Measurements from ENCODE around the gene UNC93A. TPM values are rescaled to one million over a fixed set of nuclear protein-coding genes. Genes with fewer than 3 reads are reported as not detected.

Gene UNC93A
- total RNA-seq, 1 donor from 2014 or later, result not detected

- Mint-ChIP-seq H3K4me3 (ENCODE audit: unreplicated experiment) (no peak overlapping the region), H3K9me3 (ENCODE audit: low read depth) (no peaks in the 10 kb centered on the region), H3K27me3 (ENCODE audit: low read depth) (peaks cover 25% of the 10 kb centered on the region), H3K4me1 (ENCODE audit: low read depth) (no peaks in the 10 kb centered on the region), H3K27ac (ENCODE audit: unreplicated experiment) (no peak overlapping the region), H3K36me3 (ENCODE audit: low read depth) (no peaks in the 10 kb centered on the region)
- DNase-seq (ENCODE audit: low spot score), result no peak
- TF ChIP-seq, protein P1, sequence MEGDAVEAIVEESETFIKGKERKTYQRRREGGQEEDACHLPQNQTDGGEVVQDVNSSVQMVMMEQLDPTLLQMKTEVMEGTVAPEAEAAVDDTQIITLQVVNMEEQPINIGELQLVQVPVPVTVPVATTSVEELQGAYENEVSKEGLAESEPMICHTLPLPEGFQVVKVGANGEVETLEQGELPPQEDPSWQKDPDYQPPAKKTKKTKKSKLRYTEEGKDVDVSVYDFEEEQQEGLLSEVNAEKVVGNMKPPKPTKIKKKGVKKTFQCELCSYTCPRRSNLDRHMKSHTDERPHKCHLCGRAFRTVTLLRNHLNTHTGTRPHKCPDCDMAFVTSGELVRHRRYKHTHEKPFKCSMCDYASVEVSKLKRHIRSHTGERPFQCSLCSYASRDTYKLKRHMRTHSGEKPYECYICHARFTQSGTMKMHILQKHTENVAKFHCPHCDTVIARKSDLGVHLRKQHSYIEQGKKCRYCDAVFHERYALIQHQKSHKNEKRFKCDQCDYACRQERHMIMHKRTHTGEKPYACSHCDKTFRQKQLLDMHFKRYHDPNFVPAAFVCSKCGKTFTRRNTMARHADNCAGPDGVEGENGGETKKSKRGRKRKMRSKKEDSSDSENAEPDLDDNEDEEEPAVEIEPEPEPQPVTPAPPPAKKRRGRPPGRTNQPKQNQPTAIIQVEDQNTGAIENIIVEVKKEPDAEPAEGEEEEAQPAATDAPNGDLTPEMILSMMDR (IDR thresholded peaks at IDR 0.05), result no peak
Measured at GRCh38 chr6:167292301-167293087, 1.4 kb downstream of the UNC93A start.

GRCh38 chr6:167293088-167293589, 2.0 kb downstream of the UNC93A start:
- no peak for DNase-seq (ENCODE audit: low spot score)
- Mint-ChIP-seq H3K4me3 (ENCODE audit: unreplicated experiment) (no peak overlapping the region), H3K9me3 (ENCODE audit: low read depth) (no peaks in the 10 kb centered on the region), H3K27me3 (ENCODE audit: low read depth) (peaks cover 31% of the 10 kb centered on the region), H3K4me1 (ENCODE audit: low read depth) (no peaks in the 10 kb centered on the region), H3K36me3 (ENCODE audit: low read depth) (peaks cover 3% of the 10 kb centered on the region), H3K27ac (ENCODE audit: unreplicated experiment) (no peak overlapping the region)
- TF ChIP-seq, protein P1 (IDR thresholded peaks at IDR 0.05), result no peak

DNA sequence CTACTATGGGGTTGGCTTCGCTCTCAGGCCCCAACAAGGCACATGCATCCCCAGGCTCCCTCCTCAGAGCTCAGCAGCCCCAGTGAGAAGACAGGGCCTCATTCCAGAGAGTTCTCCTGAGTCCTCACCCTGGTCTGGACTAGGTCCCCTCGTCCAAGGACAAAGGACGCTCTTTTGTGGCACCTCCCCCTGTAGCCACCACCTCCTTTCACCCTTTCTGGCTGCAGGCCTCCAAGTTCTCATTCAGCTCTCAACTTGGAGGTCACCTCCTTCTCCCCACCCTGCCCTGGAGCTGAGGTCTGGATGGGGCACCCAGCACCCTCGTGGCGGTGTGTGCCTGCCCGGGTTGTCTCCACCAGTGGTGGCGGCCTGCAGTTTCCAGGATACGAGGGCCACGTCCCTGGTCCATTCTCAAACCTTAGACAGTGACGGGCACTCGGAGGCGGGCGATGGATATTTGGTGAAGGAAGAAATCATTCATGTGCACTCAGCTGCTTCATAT, 2.5 kb downstream of the UNC93A start:
- TF ChIP-seq, protein P1 (IDR thresholded peaks at IDR 0.05), result no peak
- no peaks in the 10 kb centered on the region for H3K4me1 Mint-ChIP-seq (ENCODE audit: low read depth)
- H3K27ac Mint-ChIP-seq (ENCODE audit: unreplicated experiment), result no peak overlapping the region
- H3K9me3 Mint-ChIP-seq (ENCODE audit: low read depth), result no peaks in the 10 kb centered on the region
- H3K27me3 Mint-ChIP-seq (ENCODE audit: low read depth), result peaks cover 31% of the 10 kb centered on the region
- H3K36me3 Mint-ChIP-seq (ENCODE audit: low read depth), result peaks cover 3% of the 10 kb centered on the region
- no peak overlapping the region for H3K4me3 Mint-ChIP-seq (ENCODE audit: unreplicated experiment)
- no peak for DNase-seq (ENCODE audit: low spot score)

DNA sequence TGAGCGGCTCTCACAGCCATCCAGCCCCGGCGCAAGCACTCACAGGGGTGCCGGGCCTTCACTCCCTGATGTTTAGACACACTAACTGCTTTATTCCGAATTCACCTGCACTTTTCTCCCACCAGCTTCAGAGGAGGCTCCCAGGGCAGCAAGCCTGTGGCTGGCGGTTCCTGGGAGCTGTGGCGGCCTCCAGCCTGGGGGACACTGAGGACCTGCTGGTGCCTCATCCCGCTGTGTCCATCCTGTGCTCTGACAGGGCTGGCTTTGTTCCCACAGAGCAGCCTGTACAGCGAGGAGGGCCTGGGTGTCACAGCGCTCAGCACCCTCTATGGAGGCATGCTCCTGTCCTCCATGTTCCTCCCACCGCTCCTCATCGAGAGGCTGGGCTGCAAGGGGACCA, 3.1 kb downstream of the UNC93A start:
- H3K4me1 Mint-ChIP-seq (ENCODE audit: low read depth), result no peaks in the 10 kb centered on the region
- no peak overlapping the region for H3K27ac Mint-ChIP-seq (ENCODE audit: unreplicated experiment)
- peaks cover 30% of the 10 kb centered on the region for H3K27me3 Mint-ChIP-seq (ENCODE audit: low read depth)
- H3K36me3 Mint-ChIP-seq (ENCODE audit: low read depth), result peaks cover 3% of the 10 kb centered on the region
- H3K4me3 Mint-ChIP-seq (ENCODE audit: unreplicated experiment), result no peak overlapping the region
- TF ChIP-seq, protein P1 (IDR thresholded peaks at IDR 0.05), result no peak
- H3K9me3 Mint-ChIP-seq (ENCODE audit: low read depth), result no peaks in the 10 kb centered on the region
- no peak for DNase-seq (ENCODE audit: low spot score)

GRCh38 chr6:167294651-167295494, 3.8 kb downstream of the UNC93A start:
- Mint-ChIP-seq H3K27me3 (ENCODE audit: low read depth) (peaks cover 28% of the 10 kb centered on the region), H3K9me3 (ENCODE audit: low read depth) (no peaks in the 10 kb centered on the region), H3K36me3 (ENCODE audit: low read depth) (peaks cover 3% of the 10 kb centered on the region), H3K4me3 (ENCODE audit: unreplicated experiment) (no peak overlapping the region), H3K27ac (ENCODE audit: unreplicated experiment) (no peak overlapping the region), H3K4me1 (ENCODE audit: low read depth) (no peaks in the 10 kb centered on the region)
- TF ChIP-seq, protein P1 (IDR thresholded peaks at IDR 0.05), result no peak
- DNase-seq (ENCODE audit: low spot score), result no peak

All from chondrocyte (in vitro differentiated cells).